ENCODE results near the gene LRFN3. TPM values are rescaled to one million over a fixed set of nuclear protein-coding genes. Genes with fewer than 3 reads are reported as not detected.
"Not testable (repeated sequence)": the region's sequence is repeated elsewhere in the genome, so short reads cannot be mapped to it uniquely, and the experiment has no call there.

The LRFN3 gene, protein sequence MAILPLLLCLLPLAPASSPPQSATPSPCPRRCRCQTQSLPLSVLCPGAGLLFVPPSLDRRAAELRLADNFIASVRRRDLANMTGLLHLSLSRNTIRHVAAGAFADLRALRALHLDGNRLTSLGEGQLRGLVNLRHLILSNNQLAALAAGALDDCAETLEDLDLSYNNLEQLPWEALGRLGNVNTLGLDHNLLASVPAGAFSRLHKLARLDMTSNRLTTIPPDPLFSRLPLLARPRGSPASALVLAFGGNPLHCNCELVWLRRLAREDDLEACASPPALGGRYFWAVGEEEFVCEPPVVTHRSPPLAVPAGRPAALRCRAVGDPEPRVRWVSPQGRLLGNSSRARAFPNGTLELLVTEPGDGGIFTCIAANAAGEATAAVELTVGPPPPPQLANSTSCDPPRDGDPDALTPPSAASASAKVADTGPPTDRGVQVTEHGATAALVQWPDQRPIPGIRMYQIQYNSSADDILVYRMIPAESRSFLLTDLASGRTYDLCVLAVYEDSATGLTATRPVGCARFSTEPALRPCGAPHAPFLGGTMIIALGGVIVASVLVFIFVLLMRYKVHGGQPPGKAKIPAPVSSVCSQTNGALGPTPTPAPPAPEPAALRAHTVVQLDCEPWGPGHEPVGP
- total RNA-seq (2014; rRNA removed; shearing (Covaris generic)) = 3.0 and 6.5 TPM in 2 replicates

DNA sequence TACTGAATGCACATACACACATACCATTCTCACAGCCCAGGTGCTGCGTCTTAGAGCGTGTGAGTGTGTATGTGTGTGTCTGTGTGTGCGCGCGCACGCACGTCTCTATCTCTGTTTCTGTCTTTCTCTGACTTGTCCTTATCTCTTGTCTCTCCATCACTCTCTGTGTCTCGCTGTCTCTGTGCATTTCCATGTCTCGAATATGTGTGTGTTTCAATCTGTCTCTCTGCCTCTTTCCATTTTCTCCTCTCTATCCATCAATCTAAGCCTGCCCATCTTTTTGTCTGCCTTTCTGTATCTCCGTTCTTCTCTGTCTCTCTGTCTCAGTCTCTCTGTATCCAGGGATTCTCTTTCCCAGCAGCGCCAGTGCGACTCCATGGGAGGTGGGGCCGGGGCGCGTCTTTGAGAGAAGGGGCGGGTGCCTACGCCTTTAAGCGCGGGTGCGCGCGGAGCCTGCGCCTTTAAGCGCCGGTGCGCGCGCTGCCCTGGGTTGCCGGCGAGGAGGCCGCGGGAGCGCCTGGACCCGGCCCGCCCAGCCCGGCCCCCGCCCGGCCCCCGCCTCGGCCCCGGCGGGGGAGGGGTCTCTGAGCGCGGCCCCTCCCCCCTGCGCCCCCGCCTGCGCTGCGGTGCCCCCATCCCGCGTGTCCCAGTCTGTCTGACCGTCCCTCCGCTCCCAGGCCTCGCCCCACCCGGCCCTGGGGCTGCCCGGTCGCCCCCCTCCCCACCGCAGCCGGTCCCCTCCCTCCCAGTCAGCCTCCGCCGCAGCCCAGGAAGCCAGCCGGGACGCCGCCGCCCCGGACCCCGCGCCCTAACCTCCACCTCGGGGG is at the start of gene LRFN3:
Gene LRFN3 (plus strand): TSS at position 464 of the 827 bp plus-strand sequence. CDS start 3,052 bp downstream, outside the sequence.
- DNase-seq (ENCODE audit: low spot score) = peak; percentile 40

DNA sequence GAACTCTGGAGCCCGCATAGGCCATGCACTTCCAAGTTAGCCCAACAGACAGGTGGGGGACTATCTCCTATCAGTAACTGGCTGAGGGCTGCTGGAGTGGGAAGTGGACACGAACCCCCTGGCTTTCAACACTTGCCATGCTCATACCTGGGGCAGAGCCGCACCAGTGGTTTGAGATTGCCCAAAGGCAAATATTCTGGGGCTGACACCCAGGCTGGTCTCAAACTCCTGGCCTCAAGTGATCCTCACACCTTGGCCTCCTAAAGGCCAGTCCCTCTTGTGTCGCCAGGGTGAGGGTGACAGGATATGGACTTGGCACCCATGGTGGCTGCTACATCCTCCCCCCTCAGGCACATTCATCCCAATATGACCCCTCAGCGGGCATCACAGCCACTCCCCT is 49.0 kb upstream of the LRFN3 start:
- no peak for DNase-seq (ENCODE audit: low spot score)

DNA sequence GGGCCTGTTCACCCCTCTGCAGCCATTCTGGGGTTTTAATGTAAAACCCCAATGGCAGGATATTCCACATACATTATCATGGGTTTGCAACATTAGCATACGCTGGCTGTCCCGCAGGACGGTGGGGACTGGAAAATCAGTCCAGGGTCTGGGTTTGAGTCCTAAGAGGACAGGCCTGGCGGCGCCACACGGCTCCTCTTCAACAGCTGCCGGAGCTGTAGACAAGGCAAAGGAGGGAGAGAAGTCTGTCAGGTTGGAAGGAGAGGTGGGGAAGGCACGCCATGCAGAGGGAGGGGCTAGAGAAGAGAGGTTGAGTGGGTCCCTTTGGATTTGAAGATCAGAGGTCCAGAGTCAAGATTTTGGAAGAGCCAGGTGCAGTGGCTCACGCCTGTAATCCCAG is 47.8 kb upstream of the LRFN3 start:
- no peak for DNase-seq (ENCODE audit: low spot score)

DNA sequence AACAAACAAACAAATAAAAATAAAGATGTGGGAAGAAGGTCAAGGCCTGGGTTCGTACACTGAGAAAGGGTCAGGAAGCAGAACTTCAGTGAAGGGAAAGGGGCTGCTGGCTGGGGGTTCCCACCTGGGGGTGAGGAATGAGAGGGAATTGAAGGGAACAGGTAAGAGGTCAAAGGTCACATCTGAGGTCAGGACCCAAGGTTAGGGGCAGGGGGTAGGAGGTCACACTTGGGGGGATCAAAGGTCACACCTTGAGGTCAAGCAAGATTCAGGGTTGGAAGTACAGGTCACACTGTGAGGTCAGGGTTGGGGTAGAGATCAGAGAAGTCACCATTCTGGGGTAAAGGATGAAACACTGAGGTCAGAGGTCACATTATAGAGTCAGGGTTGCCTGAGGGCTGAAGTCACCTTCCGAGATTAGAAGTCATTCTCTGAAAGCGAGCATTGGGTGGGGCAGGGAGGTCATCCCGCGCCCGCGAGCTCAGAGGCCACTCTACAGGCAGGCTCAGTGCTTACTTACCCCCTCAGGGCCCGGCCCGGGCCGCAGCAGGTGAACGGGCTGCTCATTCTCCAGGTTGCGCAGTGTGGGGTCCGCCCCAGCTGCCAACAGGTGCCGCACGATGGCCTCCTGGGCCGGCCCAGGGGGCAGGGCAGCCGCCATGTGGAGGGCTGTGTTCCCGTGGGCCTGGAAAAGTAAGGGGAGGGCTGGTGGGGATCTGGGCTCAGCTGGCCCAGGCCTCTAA is 46.6 kb upstream of the LRFN3 start:
- no peak for DNase-seq (ENCODE audit: low spot score)

DNA sequence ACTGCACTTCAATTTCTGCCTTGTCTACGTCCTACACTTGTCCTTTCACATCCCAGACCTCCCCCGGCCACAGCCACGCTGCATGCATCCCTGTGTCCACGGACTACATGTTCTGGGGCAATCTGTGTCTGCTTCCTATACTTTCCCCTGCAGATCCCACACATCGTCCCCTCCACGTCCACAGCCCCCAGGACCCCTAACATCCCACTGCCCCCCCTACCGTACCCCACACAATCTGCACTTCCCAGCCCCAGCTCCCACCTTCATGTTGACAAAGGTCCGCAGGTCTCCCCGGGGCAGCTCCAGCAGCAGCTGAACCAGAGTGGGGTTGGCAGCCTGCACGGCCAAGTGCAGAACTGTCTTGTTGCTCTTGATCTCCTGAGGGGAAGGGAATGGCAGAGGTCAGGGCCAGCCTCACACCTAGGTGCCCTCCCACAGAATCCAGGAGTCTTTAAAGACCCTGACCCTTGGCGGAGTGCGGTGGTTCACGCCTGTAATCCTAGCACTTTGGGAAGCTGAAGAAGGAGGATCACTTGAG is 46.0 kb upstream of the LRFN3 start:
- no peak for DNase-seq (ENCODE audit: low spot score)

DNA sequence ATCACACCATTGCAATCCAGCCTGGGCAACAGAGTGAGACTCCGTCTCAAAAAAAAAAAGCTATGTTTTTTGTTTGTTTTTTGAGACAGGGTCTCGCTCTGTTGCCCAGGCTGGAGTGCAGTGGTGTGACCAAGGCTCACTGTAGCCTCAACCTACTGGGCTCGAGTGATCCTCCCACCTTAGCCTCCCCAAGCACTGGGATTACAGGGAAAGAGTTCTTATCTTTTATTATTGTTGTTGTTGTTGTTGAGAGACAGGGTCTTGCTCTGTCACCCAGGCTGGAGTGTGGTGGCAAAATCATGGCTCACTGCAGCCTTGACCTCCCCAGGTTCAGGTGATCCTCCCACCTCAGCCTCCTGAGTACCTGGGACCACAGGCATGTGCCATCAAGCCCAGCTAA is 44.4 kb upstream of the LRFN3 start:
- not testable (repeated sequence) for DNase-seq (ENCODE audit: low spot score)

DNA sequence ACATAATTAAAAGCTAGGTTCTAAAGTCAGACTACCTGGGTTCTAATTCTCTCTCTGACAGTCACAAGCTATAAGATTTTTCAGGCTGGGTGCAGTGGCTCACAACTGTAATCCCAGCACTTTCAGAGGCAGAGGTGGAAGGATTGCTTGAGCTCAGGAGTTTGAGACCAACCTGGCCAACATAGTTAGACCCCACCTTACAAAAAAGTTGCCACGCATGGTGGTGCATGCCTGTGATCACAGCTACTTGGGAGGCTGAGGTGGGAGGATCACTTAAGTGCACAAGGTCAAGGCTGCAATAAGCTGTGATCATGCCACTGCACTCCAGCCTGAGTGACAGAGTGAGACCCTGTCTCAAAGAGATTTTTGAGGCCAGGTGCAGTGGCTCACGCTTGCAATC is 41.8 kb upstream of the LRFN3 start:
- no peak for DNase-seq (ENCODE audit: low spot score)

DNA sequence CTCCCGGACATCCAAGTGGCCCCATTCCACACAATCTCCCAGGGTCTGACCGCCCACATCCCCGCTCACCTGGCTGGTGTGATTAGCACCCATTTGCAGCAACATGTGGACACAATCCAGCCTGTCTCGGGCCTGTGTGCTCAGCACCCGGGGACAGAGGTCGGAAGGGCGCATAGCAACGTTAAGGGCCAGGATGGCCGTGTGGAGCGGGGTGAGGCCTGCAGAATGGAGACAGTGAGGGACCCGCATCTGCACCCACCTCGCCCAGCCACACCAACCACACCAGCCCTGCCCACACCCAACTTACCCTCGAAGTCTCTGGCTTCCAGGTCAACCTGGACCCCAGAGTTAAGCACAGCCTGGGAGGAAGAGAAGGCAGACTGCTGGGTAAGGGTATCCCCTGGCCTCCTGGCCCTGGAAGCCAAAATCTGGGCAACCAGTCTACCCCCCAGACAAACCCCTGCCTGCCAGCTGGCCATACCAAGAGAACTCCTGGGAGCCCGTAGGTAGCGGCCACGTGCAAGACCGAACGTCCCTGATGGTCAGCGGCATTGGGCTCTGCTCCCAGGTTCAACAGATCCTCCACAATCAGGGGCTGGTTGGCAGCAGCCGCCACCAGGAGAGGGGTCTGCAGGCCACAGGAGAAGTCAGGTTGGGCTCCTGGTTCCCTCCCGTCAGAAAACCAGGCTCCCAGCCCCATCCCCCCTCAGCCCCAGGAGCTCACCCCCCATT is 40.1 kb upstream of the LRFN3 start:
- no peak for DNase-seq (ENCODE audit: low spot score)

DNA sequence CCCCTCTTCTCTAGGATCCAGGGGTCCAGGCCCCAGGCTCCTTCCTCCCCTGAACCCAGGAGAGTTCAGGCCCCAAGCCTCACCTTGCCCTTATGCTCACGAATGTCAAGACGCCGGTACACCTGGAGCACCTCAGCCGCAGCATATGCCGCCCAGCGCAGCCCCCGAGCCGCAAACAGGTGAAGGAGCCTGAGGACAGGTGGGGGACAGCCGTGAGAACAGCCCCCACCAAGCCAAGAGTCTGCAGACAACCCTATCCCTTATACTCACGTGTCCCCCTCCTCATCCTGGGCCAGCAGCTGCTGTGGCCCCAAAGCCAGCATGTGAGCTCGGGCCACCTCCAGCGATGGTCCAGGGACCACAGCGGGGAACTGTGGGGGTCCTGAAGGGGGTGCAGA is 39.5 kb upstream of the LRFN3 start:
- no peak for DNase-seq (ENCODE audit: low spot score)

DNA sequence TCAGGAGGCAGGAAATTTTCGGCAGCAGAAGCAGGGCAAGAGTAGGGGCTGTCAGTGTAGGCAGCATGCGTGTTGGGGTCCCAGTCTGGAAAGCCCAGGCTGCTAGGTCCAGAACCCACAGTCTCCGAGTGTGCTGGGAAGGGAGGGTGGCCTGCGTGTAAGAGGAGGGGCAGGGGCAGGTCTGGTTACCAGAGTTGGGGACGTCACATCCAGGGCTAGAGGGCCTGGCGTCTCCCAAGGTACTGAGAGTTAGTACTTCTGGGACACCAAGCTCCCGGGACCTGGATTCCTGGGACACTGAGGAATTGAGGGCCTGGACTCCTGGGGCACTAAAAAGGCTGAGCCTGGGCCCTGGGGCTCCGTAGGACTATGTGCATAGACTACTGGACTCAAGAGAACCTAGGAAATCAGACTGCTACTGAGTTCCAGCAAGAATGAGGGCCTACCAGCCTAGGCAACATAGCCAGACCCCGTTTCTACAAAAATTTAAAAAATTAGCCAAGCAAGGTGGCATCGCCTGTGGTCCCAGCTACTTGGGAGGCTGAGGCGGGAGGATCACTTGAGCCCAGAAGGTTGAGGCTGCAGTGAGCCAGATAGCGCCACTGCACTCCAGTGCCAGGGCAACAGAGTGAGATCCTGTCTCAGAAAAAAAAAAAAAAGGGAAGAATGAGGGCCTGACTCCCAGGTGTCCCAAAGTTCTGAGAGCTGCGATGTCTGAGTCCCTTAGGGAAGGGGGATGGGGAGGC is 38.3 kb upstream of the LRFN3 start:
- no peak for DNase-seq (ENCODE audit: low spot score)

DNA sequence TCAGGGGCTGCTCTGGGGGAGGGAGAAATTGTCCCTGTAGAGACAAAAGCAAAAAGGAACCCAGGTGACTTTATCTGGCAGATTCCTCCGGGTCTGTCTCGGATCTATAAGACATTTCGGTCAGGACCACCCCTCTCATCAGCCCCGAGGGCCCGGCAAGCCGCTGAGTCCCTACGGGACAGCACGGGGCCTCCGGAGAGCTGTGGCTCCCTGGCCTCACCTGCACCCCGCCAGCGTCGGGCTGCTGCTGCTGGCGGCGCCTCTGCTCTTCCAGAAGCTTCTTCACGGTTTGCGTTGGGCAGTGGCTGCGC is 37.7 kb upstream of the LRFN3 start:
- no peak for DNase-seq (ENCODE audit: low spot score)

DNA sequence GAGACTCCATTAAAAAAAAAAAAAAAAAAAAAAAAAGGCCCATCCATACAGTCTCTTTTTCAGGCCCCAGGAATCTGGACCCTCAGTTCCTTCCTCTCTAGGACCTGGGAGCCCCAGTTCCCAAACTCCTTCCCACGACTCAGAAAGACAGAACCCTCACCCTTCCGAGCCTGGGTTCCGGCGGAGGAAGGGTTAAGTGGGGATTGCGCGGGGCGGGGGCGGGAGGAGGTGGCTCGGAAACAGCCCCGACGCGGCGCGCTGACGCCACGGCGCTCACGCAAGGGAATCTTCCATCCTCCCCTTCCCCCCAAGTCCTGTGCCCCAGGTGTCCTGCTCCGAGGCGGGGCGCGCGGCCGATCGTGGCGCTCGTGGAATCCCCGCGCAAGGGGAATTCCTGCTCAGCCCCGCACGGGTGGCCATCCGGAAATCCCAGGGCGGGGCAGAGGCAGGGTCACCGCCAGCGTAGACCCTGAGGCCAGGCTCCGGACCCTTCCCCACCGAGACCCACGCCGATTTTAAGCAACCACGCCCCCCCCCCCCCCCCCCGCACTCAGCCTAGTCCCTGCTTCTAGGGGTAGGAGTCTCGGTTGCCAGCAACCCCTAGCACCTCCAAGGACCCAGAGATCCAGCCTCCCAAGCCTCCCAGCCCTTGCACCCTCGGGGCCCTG is 36.5 kb upstream of the LRFN3 start:
- peak; percentile 94 for DNase-seq (ENCODE audit: low spot score)

DNA sequence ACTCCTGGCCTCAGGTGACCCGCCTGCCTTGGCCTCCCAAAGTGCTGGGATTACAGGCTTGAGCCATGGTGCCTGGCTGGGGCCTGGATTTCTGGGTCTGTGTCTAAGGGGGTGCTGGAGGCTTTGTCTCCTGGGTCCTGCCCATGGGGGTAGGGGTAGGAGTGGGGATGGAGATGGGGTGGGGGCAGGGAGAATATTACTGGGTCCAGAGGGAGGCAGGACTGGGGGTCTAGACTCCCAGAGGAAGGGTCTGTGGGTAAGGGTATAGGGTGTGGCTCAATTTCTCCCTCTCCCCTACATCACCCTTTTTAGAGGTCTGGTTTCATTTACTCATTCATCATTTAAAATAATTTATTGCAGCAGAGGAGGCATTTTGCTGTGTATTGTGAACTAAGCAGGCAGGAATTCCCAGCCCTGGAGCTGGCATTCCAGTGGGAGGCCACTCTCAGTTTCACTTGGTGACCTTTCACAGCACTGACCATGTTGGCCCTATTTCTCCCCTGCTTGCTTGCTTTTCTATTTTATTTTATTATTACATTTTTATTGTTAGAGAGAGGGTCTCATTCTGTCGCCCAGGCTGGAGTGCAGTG is 35.0 kb upstream of the LRFN3 start:
- DNase-seq (ENCODE audit: low spot score) = no peak

DNA sequence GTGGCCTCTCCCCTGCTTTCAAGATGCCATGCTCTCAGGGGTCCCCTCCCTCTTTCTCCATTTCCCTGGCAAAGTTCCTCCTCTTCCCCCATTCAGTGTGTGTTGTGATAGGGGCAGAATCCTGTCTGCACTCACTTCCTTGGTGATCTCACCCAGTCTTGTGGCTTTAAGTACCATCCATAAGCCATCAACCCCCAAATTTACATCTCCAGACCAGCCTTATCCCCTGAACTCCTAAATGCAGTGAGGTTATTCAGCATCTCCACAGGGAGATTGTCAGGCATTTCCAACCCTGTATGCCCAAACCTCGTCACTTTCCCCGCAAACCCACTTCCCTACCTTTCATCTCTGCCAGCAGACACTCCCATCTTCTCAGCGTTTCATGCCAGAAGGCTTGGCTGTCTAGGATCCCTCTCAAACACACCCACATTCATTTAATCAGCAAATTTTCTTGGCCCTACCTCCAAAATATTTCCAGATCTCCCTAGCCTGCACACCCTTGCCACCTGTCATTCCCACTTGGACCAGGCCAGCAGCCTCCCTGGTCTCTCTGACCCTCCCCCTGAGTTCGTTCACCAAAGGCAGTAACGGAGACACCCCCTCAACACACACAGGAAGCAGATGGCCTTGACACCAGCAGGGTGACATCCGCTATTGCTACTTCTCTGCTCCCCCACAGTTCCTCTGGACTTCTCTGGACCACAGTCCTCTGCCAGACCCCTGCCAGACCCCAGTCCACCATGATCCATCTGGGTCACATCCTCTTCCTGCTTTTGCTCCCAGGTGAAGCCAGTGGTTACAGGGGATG is 34.1 kb upstream of the LRFN3 start, which contains the start of gene HCST:
Gene HCST (plus strand): TSS at position 676 of the 808 bp plus-strand sequence. CDS start 65 bp downstream, at position 741.
- no peak for DNase-seq (ENCODE audit: low spot score)

DNA sequence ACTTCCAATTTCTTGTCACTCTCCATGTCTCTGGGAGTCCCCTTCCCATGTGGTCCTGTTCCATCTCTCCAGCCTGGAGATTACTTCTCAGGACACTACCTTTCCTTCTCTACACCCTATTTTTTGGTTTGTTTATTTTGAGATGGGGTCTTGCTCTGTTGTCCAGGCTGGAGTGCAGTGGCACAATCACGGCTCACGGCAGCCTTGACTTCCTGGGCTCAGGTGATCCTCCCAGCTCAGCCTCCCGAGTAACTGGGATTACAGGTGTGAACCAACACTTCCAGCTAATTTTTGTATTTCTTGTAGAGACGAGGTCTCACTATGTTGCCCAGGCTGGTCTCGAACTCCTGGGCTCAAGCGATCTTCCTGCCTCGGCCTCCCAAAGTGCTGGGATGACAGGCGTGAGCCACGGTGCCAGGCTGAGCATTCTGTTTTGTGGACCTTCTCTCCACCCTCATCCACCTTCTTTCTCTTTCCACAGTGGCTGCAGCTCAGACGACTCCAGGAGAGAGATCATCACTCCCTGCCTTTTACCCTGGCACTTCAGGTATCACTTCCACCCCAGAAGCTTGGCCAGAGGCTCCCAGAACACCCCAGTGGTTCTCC is 33.2 kb upstream of the LRFN3 start:
- DNase-seq (ENCODE audit: low spot score) = no peak

DNA sequence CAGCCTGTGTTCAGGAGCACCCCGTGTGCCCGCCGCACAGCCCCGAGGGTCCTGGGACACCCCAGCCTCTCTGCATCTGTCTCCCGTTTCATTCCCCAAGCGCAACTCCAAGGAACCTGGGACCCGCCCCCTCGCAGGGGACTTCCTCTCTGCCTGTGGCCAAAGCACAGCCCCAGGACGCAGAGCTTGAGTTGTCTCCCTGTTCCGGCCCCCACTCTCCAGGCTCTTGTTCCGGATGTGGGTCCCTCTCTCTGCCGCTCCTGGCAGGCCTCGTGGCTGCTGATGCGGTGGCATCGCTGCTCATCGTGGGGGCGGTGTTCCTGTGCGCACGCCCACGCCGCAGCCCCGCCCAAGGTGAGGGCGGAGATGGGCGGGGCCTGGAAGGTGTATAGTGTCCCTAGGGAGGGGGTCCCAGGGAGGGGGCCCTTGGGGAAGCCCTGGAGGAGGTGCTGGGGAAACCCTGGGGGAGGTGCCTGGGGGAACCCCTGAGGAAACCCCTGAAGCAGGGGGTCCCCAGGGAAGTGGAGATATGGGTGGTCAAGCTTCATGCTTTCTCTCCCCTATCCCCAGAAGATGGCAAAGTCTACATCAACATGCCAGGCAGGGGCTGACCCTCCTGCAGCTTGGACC is 32.5 kb upstream of the LRFN3 start:
- DNase-seq (ENCODE audit: low spot score) = peak; percentile 48
